SK-N-SH (cell line): ENCODE measurements around the gene FSD1. TPM values are rescaled to one million over a fixed set of nuclear protein-coding genes. Genes with fewer than 3 reads are reported as not detected.

ENCODE experiments used
- CTCF ChIA-PET: fragments of 300-600, 350-600 bp; formaldehyde crosslinking; extraction: SDS; loops from one replicate; lab custom pipeline; 2021; lab: Yijun Ruan, JAX
- POLR2A ChIA-PET: fragments of 350-600 bp; sonication (Branson Sonifier 250); formaldehyde crosslinking; extraction: SDS; loops from one replicate; lab custom pipeline; 2020; ENCODE audit warnings: antibody characterized with exemption, inconsistent platforms; lab: Yijun Ruan, JAX
- DNase-seq: peaks from one replicate; pipeline ENCODE4 v3.0.0; 2012
- H2AFZ ChIP-seq: fragments of 200-600 bp; sonication (generic); 2 replicates; pipeline ENCODE4 v1.8.1; 2016; ENCODE audit warnings: antibody characterized with exemption, mild to moderate bottlenecking, low read depth
- H3F3A ChIP-seq: fragments of 200-600 bp; sonication (generic); replicated peaks from 2 replicates; pipeline ENCODE3; 2016; ENCODE audit warnings: antibody characterized with exemption, mild to moderate bottlenecking; ENCODE audit not compliant: insufficient read depth
- H3K27ac ChIP-seq, 2 experiments: fragments of 200-500 bp in 1 of 2; fragments of 200-600 bp in 1 of 2; sonication (Bioruptor generic) in 1 of 2; sonication (generic), shearing (Covaris generic) in 1 of 2; 2 replicates each; pipeline versions ENCODE4 v1.5.1 to v1.6.1; 2014 to 2016; ENCODE audit warnings: low read depth in 2 of 2, inconsistent platforms in 1 of 2, low read length in 1 of 2, mild to moderate bottlenecking in 1 of 2, mixed read lengths in 1 of 2
- H3K27me3 ChIP-seq: fragments of 200-600 bp; sonication (generic), shearing (Covaris generic); 2 replicates; pipeline ENCODE4 v1.6.1; 2016; ENCODE audit warnings: mixed run types; ENCODE audit not compliant: insufficient read depth
- H3K36me3 ChIP-seq, 2 experiments: fragments of 200-500 bp in 1 of 2; fragments of 200-600 bp in 1 of 2; sonication (Bioruptor generic) in 1 of 2; sonication (generic) in 1 of 2; replicated peaks in 1 of 2; 2 replicates each; pipeline versions ENCODE3 to v1.5.1; 2014 to 2016; ENCODE audit warnings: low read length in 1 of 2, mild to moderate bottlenecking in 1 of 2; ENCODE audit not compliant: insufficient read depth in 2 of 2, control insufficient read depth in 1 of 2
- H3K4me1 ChIP-seq, 2 experiments: fragments of 200-500 bp in 1 of 2; fragments of 200-600 bp in 1 of 2; sonication (Bioruptor generic) in 1 of 2; sonication (generic), shearing (Covaris generic) in 1 of 2; 2 replicates each; pipeline versions ENCODE4 v1.5.1 to v1.6.1; 2014 to 2016; ENCODE audit warnings: low read depth in 1 of 2, low read length in 1 of 2, mixed run types in 1 of 2; ENCODE audit not compliant: insufficient read depth in 2 of 2, control insufficient read depth in 1 of 2
- H3K4me2 ChIP-seq: fragments of 200-600 bp; sonication (generic), shearing (Covaris generic); 2 replicates; pipeline ENCODE4 v1.6.1; 2017; ENCODE audit warnings: mixed run types
- H3K4me3 ChIP-seq, 2 experiments: fragments of 200-500 bp in 1 of 2; fragments of 200-600 bp in 1 of 2; sonication (Bioruptor generic) in 1 of 2; sonication (generic), shearing (Covaris generic) in 1 of 2; 2 replicates each; pipeline versions ENCODE4 v1.5.1 to v1.8.1; 2014 to 2016; ENCODE audit warnings: low read depth in 2 of 2, inconsistent platforms in 1 of 2, low read length in 1 of 2, mild to moderate bottlenecking in 1 of 2, mixed read lengths in 1 of 2, moderate library complexity in 1 of 2
- H3K79me2 ChIP-seq: fragments of 200-600 bp; sonication (generic); 2 replicates; pipeline ENCODE4 v1.8.1; 2017; ENCODE audit warnings: mild to moderate bottlenecking; ENCODE audit not compliant: insufficient read depth
- H3K9ac ChIP-seq: fragments of 200-600 bp; sonication (generic); 2 replicates; pipeline ENCODE4 v1.6.1; 2017; ENCODE audit warnings: mixed run types
- H3K9me2 ChIP-seq: fragments of 200-600 bp; sonication (generic); 2 replicates; pipeline ENCODE4 v1.6.1; 2017; ENCODE audit warnings: mixed run types
- H3K9me3 ChIP-seq: fragments of 200-600 bp; sonication (generic); 2 replicates; pipeline ENCODE4 v1.6.1; 2017; ENCODE audit warnings: mixed run types, mild to moderate bottlenecking, moderate library complexity
- H4K20me1 ChIP-seq: fragments of 200-600 bp; sonication (generic); 2 replicates; pipeline ENCODE4 v1.6.1; 2017; ENCODE audit warnings: mild to moderate bottlenecking, mixed run types; ENCODE audit not compliant: insufficient read depth
- CTCF ChIP-seq: fragments of 200-600 bp; sonication (generic); IDR thresholded peaks from 2 replicates; pipeline ENCODE4 v1.6.1; 2017; ENCODE audit warnings: antibody characterized with exemption, mild to moderate bottlenecking, moderate library complexity
- EP300 ChIP-seq, 2 experiments: IDR thresholded peaks; 2 replicates each; pipeline versions ENCODE4 v1.4.0 to v1.6.1; 2012; ENCODE audit warnings: borderline replicate concordance in 1 of 2, low read depth in 1 of 2, low read length in 1 of 2
- FOSL2 ChIP-seq: IDR thresholded peaks from 2 replicates; pipeline ENCODE4 v1.4.0; 2012; ENCODE audit warnings: low read depth, mild to moderate bottlenecking, moderate library complexity, borderline replicate concordance
- GATA2 ChIP-seq: sonication (generic); formaldehyde crosslinking; IDR thresholded peaks from 2 replicates; pipeline ENCODE4 v1.5.0; 2020; ENCODE audit warnings: mild to moderate bottlenecking, missing genetic modification reagents
- MEF2A ChIP-seq: IDR thresholded peaks from 2 replicates; pipeline ENCODE4 v1.4.0; 2012; ENCODE audit warnings: low read depth, borderline replicate concordance
- MXI1 ChIP-seq: IDR thresholded peaks from 2 replicates; pipeline ENCODE4 v1.6.1; 2012; ENCODE audit warnings: mild to moderate bottlenecking, low read depth, low read length, improper control_type of control experiment
- POLR2AphosphoS5 ChIP-seq: IDR thresholded peaks from 2 replicates; pipeline ENCODE4 v1.6.1; 2012; ENCODE audit warnings: low read depth, low read length
- RAD21 ChIP-seq: IDR thresholded peaks from 2 replicates; pipeline ENCODE4 v1.6.1; 2012; ENCODE audit warnings: mild to moderate bottlenecking, low read length
- SIN3A ChIP-seq: IDR thresholded peaks from 2 replicates; pipeline ENCODE4 v1.6.1; 2012; ENCODE audit warnings: low read depth, mild to moderate bottlenecking, low read length, moderate library complexity, borderline replicate concordance
- TEAD4 ChIP-seq: IDR thresholded peaks from 2 replicates; pipeline ENCODE4 v1.4.0; 2012; ENCODE audit warnings: mild to moderate bottlenecking, borderline replicate concordance; ENCODE audit not compliant: insufficient read depth
- USF2 ChIP-seq: fragments of 150-350 bp; IDR thresholded peaks from 2 replicates; pipeline ENCODE4 v1.6.1; 2017; ENCODE audit warnings: antibody characterized with exemption, low read length, low read depth, borderline replicate concordance
- WGBS: methylation state at CpG from one replicate; pipeline ENCODE4 v1.1.6; 2017; ENCODE audit warnings: low lambda C conversion rate; 5-methylcytosine and 5-hydroxymethylcytosine counted together
- polyA plus RNA-seq, 3 experiments: library from polyadenylated mRNA; depleted of rRNA; stranded (reverse); fragments of >200 nt; gene quantifications; 2 replicates each; pipeline ENCODE4 v1.2.3, GENCODE V29; 2012
- TF ChIP-seq, protein P1 (sequence below): IDR thresholded peaks from 2 replicates; pipeline ENCODE4 v1.4.0; 2012; ENCODE audit warnings: low read depth, borderline replicate concordance
- TF ChIP-seq, protein P2 (sequence below): IDR thresholded peaks from 2 replicates; pipeline ENCODE4 v1.4.0; 2012; ENCODE audit warnings: low read depth

FSD1 gene
- polyA plus RNA-seq, 1 of the 3 experiments (the other 2 are of a cell fraction), result 49.0 TPM

- 76% methylated on average over 18 of the region's 30 CpGs for WGBS
- H2AFZ ChIP-seq, result no peak overlapping the region
- peaks cover 4% of the 10 kb centered on the region for H3F3A ChIP-seq
- no peak overlapping the region for H3K9ac ChIP-seq
- TF ChIP-seq USF2 (no peak), GATA2 (CRISPR knock-in tag) (no peak), TEAD4 (no peak), FOSL2 (no peak), MXI1 (no peak), EP300 (IDR thresholded peaks at IDR 0.05; ENCODE audit: borderline replicate concordance in 1 of 2, low read depth in 1 of 2, low read length in 1 of 2) (no peak), CTCF (no peak), RAD21 (no peak), SIN3A (no peak), POLR2AphosphoS5 (no peak), MEF2A (no peak)
- TF ChIP-seq, protein P1, sequence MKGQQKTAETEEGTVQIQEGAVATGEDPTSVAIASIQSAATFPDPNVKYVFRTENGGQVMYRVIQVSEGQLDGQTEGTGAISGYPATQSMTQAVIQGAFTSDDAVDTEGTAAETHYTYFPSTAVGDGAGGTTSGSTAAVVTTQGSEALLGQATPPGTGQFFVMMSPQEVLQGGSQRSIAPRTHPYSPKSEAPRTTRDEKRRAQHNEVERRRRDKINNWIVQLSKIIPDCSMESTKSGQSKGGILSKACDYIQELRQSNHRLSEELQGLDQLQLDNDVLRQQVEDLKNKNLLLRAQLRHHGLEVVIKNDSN, result no peak
- TF ChIP-seq, protein P2, sequence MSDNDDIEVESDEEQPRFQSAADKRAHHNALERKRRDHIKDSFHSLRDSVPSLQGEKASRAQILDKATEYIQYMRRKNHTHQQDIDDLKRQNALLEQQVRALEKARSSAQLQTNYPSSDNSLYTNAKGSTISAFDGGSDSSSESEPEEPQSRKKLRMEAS, result no peak
- DNase-seq, result no peak
- H3K9me2 ChIP-seq, result no peaks in the 10 kb centered on the region
- 0 out of 2 replicates have a peak, but pooled peaks cover 4% of the 10 kb centered on the region for H4K20me1 ChIP-seq
- CTCF ChIA-PET, result interaction anchor here (0.6 to 4.5 kb wide), 30 partner anchors 10 to 255 kb away, joined by 3 to 130 read pairs (median 6); partner anchors contain the start of genes FSD1, MPND, SH3GL1 and SHD
- POLR2A ChIA-PET, result interaction anchor here (0.5 to 3.0 kb wide), 3 partner anchors 9 to 505 kb away, joined by 4 to 20 read pairs (median 7); partner anchors contain the start of gene MPND
- H3K4me2 ChIP-seq, result no peak overlapping the region
- peak overlapping the region in 1 of 2 experiments; percentile 12; a peak in 1 of 4 replicates for H3K4me3 ChIP-seq
- H3K27ac ChIP-seq, result no peak overlapping the region
- peaks cover 0 to 7% of the 10 kb centered on the region in 2 experiments; a peak in 1 of 4 replicates for H3K4me1 ChIP-seq
- no peaks in the 10 kb centered on the region for H3K9me3 ChIP-seq
- H3K36me3 ChIP-seq, result peaks cover 0 to 4% of the 10 kb centered on the region in 2 experiments
- no peaks in the 10 kb centered on the region for H3K27me3 ChIP-seq
- no peaks in the 10 kb centered on the region for H3K79me2 ChIP-seq
Observed at GRCh38 chr19:4267901-4268815, 36.2 kb upstream of the FSD1 start.
